ENCODE data around the gene SRSF12.

Gene SRSF12

GRCh38 chr6:89081423-89082322 lies 36.2 kb downstream of the SRSF12 start:
- H3K4me3 ChIP-seq (ENCODE audit: low read length), result peak overlapping the region; percentile 97
- H3K9me3 ChIP-seq (ENCODE audit: control insufficient read depth, low read length), result no peaks in the 10 kb centered on the region
- peak overlapping the region; percentile 100 for H3K9ac ChIP-seq (ENCODE audit: low read length)
- peaks cover 31% of the 10 kb centered on the region for H3K4me1 ChIP-seq (ENCODE audit: control insufficient read depth, insufficient read depth, low read length)
- peak; percentile 98 for DNase-seq (ENCODE audit: low read depth)
- no peaks in the 10 kb centered on the region for H3K27me3 ChIP-seq (replicated peaks; ENCODE audit: control insufficient read depth, insufficient read depth, low read length)
- H3K36me3 ChIP-seq (ENCODE audit: control insufficient read depth, insufficient read depth, low read length, severe bottlenecking), result peaks cover 35% of the 10 kb centered on the region

GRCh38 chr6:89081129-89081422 lies 36.8 kb downstream of the SRSF12 start:
- H3K36me3 ChIP-seq (ENCODE audit: control insufficient read depth, insufficient read depth, low read length, severe bottlenecking), result peaks cover 34% of the 10 kb centered on the region
- H3K4me1 ChIP-seq (ENCODE audit: control insufficient read depth, insufficient read depth, low read length), result peaks cover 31% of the 10 kb centered on the region
- H3K9ac ChIP-seq (ENCODE audit: low read length), result peak overlapping the region; percentile 100
- H3K27me3 ChIP-seq (replicated peaks; ENCODE audit: control insufficient read depth, insufficient read depth, low read length), result no peaks in the 10 kb centered on the region
- peak overlapping the region; percentile 95 for H3K4me3 ChIP-seq (ENCODE audit: low read length)
- H3K9me3 ChIP-seq (ENCODE audit: control insufficient read depth, low read length), result no peaks in the 10 kb centered on the region
- no peak for DNase-seq (ENCODE audit: low read depth)

- peaks cover 29% of the 10 kb centered on the region for H3K36me3 ChIP-seq (ENCODE audit: control insufficient read depth, insufficient read depth, low read length, severe bottlenecking)
- no peaks in the 10 kb centered on the region for H3K9me3 ChIP-seq (ENCODE audit: control insufficient read depth, low read length)
- H3K4me3 ChIP-seq (ENCODE audit: low read length), result peak within 1 kb of the TSS; percentile 97
- peaks cover 28% of the 10 kb centered on the region for H3K4me1 ChIP-seq (ENCODE audit: control insufficient read depth, insufficient read depth, low read length)
- peak within 1 kb of the TSS; percentile 100 for H3K9ac ChIP-seq (ENCODE audit: low read length)
- DNase-seq (ENCODE audit: low read depth), result peak; percentile 100
- H3K27me3 ChIP-seq (replicated peaks; ENCODE audit: control insufficient read depth, insufficient read depth, low read length), result no peaks in the 10 kb centered on the region
These were observed 37.4 kb downstream of the SRSF12 start, which contains the start of gene PNRC1 for GRCh38 chr6:89080281-89081128. PNRC1 (plus strand) TSS chr6:89080751; CDS start chr6:89080895, 144 bp downstream.

GRCh38 chr6:89079511-89080234 lies 38.2 kb downstream of the SRSF12 start:
- H3K9ac ChIP-seq (ENCODE audit: low read length), result peak overlapping the region; percentile 100
- peak overlapping the region; percentile 95 for H3K4me3 ChIP-seq (ENCODE audit: low read length)
- no peaks in the 10 kb centered on the region for H3K9me3 ChIP-seq (ENCODE audit: control insufficient read depth, low read length)
- peak; percentile 88 for DNase-seq (ENCODE audit: low read depth)
- no peaks in the 10 kb centered on the region for H3K27me3 ChIP-seq (replicated peaks; ENCODE audit: control insufficient read depth, insufficient read depth, low read length)
- H3K36me3 ChIP-seq (ENCODE audit: control insufficient read depth, insufficient read depth, low read length, severe bottlenecking), result peaks cover 20% of the 10 kb centered on the region
- peaks cover 20% of the 10 kb centered on the region for H3K4me1 ChIP-seq (ENCODE audit: control insufficient read depth, insufficient read depth, low read length)

- peaks cover 21% of the 10 kb centered on the region for H3K4me1 ChIP-seq (ENCODE audit: control insufficient read depth, insufficient read depth, low read length)
- no peak overlapping the region for H3K4me3 ChIP-seq (ENCODE audit: low read length)
- H3K9ac ChIP-seq (ENCODE audit: low read length), result no peak overlapping the region
- no peaks in the 10 kb centered on the region for H3K36me3 ChIP-seq (ENCODE audit: control insufficient read depth, insufficient read depth, low read length, severe bottlenecking)
- no peak for DNase-seq (ENCODE audit: low read depth)
- H3K27me3 ChIP-seq (replicated peaks; ENCODE audit: control insufficient read depth, insufficient read depth, low read length), result no peaks in the 10 kb centered on the region
- no peaks in the 10 kb centered on the region for H3K9me3 ChIP-seq (ENCODE audit: control insufficient read depth, low read length)
These were observed 44.0 kb downstream of the SRSF12 start for GRCh38 chr6:89073840-89074239.

GRCh38 chr6:89073014-89073620 lies 44.8 kb downstream of the SRSF12 start:
- H3K9me3 ChIP-seq (ENCODE audit: control insufficient read depth, low read length), result no peaks in the 10 kb centered on the region
- H3K36me3 ChIP-seq (ENCODE audit: control insufficient read depth, insufficient read depth, low read length, severe bottlenecking), result no peaks in the 10 kb centered on the region
- H3K4me1 ChIP-seq (ENCODE audit: control insufficient read depth, insufficient read depth, low read length), result peaks cover 24% of the 10 kb centered on the region
- peak overlapping the region; percentile 23 for H3K9ac ChIP-seq (ENCODE audit: low read length)
- H3K4me3 ChIP-seq (ENCODE audit: low read length), result no peak overlapping the region
- peak; percentile 56 for DNase-seq (ENCODE audit: low read depth)
- H3K27me3 ChIP-seq (replicated peaks; ENCODE audit: control insufficient read depth, insufficient read depth, low read length), result no peaks in the 10 kb centered on the region

- Histone ChIP-seq H3K4me1 (ENCODE audit: control insufficient read depth, insufficient read depth, low read length) (peaks cover 29% of the 10 kb centered on the region), H3K4me3 (ENCODE audit: low read length) (no peak overlapping the region), H3K9me3 (ENCODE audit: control insufficient read depth, low read length) (no peaks in the 10 kb centered on the region), H3K9ac (ENCODE audit: low read length) (no peak overlapping the region), H3K27me3 (replicated peaks; ENCODE audit: control insufficient read depth, insufficient read depth, low read length) (no peaks in the 10 kb centered on the region), H3K36me3 (ENCODE audit: control insufficient read depth, insufficient read depth, low read length, severe bottlenecking) (no peaks in the 10 kb centered on the region)
- DNase-seq (ENCODE audit: low read depth), result no peak
These were observed 46.8 kb downstream of the SRSF12 start for GRCh38 chr6:89071036-89071435.

GRCh38 chr6:89069536-89070163 lies 48.2 kb downstream of the SRSF12 start:
- Histone ChIP-seq H3K4me3 (ENCODE audit: low read length) (no peak overlapping the region), H3K9ac (ENCODE audit: low read length) (no peak overlapping the region), H3K27me3 (replicated peaks; ENCODE audit: control insufficient read depth, insufficient read depth, low read length) (no peaks in the 10 kb centered on the region), H3K36me3 (ENCODE audit: control insufficient read depth, insufficient read depth, low read length, severe bottlenecking) (no peaks in the 10 kb centered on the region), H3K4me1 (ENCODE audit: control insufficient read depth, insufficient read depth, low read length) (peaks cover 29% of the 10 kb centered on the region), H3K9me3 (ENCODE audit: control insufficient read depth, low read length) (no peaks in the 10 kb centered on the region)
- no peak for DNase-seq (ENCODE audit: low read depth)

- H3K4me1 ChIP-seq (ENCODE audit: control insufficient read depth, insufficient read depth, low read length), result peaks cover 29% of the 10 kb centered on the region
- H3K9me3 ChIP-seq (ENCODE audit: control insufficient read depth, low read length), result no peaks in the 10 kb centered on the region
- no peak for DNase-seq (ENCODE audit: low read depth)
- no peak overlapping the region for H3K4me3 ChIP-seq (ENCODE audit: low read length)
- H3K9ac ChIP-seq (ENCODE audit: low read length), result peak overlapping the region; percentile 15
- no peaks in the 10 kb centered on the region for H3K27me3 ChIP-seq (replicated peaks; ENCODE audit: control insufficient read depth, insufficient read depth, low read length)
- no peaks in the 10 kb centered on the region for H3K36me3 ChIP-seq (ENCODE audit: control insufficient read depth, insufficient read depth, low read length, severe bottlenecking)
These were observed 49.2 kb downstream of the SRSF12 start for GRCh38 chr6:89068695-89069094.

- H3K9me3 ChIP-seq (ENCODE audit: control insufficient read depth, low read length), result no peaks in the 10 kb centered on the region
- H3K4me3 ChIP-seq (ENCODE audit: low read length), result no peak overlapping the region
- no peaks in the 10 kb centered on the region for H3K27me3 ChIP-seq (replicated peaks; ENCODE audit: control insufficient read depth, insufficient read depth, low read length)
- no peak for DNase-seq (ENCODE audit: low read depth)
- H3K9ac ChIP-seq (ENCODE audit: low read length), result no peak overlapping the region
- peaks cover 22% of the 10 kb centered on the region for H3K4me1 ChIP-seq (ENCODE audit: control insufficient read depth, insufficient read depth, low read length)
- no peaks in the 10 kb centered on the region for H3K36me3 ChIP-seq (ENCODE audit: control insufficient read depth, insufficient read depth, low read length, severe bottlenecking)
These were observed 50.1 kb downstream of the SRSF12 start for GRCh38 chr6:89067796-89068195.

Measured in adipocyte (in vitro differentiated cells).